Activated T-cell treated with anti-CD3 and anti-CD28 coated beads, Interleukin-2, amount 50 U/mL, for 72 hours (primary cell): ENCODE results near the gene ACTL8. TPM values are rescaled to one million over a fixed set of nuclear protein-coding genes. Genes with fewer than 3 reads are reported as not detected.

Experiments
- ATAC-seq, 2 donors: fragments of 150-1000 bp; cut with Tn5 transposase; replicated peaks in 1 of 2; 2 replicates each; pipeline ENCODE4 v1.10.0; 2021; ENCODE audit warnings: moderate library complexity in 2 of 2, mild to moderate bottlenecking in 1 of 2
- DNase-seq, 2 donors: peaks; one replicate each; pipeline ENCODE4 v3.0.0; 2021 to 2022; ENCODE audit warnings: mixed read lengths in 1 of 2
- H3K27ac Mint-ChIP-seq: one replicate; pipeline ENCODE4 v1.8.0; 2022; ENCODE audit warnings: mild to moderate bottlenecking, moderate library complexity, mixed read lengths
- H3K27me3 Mint-ChIP-seq: one replicate; pipeline ENCODE4 v1.8.0; 2022; ENCODE audit warnings: low read depth, mixed read lengths
- H3K36me3 Mint-ChIP-seq, 2 donors: one replicate each; pipeline ENCODE4 v1.8.0; 2022; ENCODE audit warnings: mixed read lengths in 2 of 2, mild to moderate bottlenecking in 1 of 2; ENCODE audit not compliant: insufficient read depth in 2 of 2
- H3K4me1 Mint-ChIP-seq: one replicate; pipeline ENCODE4 v1.8.0; 2022; ENCODE audit warnings: low read depth, mixed read lengths
- H3K4me3 Mint-ChIP-seq, 2 donors: one replicate each; pipeline ENCODE4 v1.8.0; 2022; ENCODE audit warnings: mild to moderate bottlenecking in 2 of 2, mixed read lengths in 2 of 2, moderate library complexity in 2 of 2
- H3K9me3 Mint-ChIP-seq, 2 donors: one replicate each; pipeline ENCODE4 v1.8.0; 2022; ENCODE audit warnings: mixed read lengths in 2 of 2
- total RNA-seq, 2 donors: library from RNA; stranded (reverse); gene quantifications; one replicate each; pipeline ENCODE4 v1.2.3, GENCODE V29; 2022

The ACTL8 gene
- total RNA-seq, 2 donors from 2014 or later: not detected

DNA sequence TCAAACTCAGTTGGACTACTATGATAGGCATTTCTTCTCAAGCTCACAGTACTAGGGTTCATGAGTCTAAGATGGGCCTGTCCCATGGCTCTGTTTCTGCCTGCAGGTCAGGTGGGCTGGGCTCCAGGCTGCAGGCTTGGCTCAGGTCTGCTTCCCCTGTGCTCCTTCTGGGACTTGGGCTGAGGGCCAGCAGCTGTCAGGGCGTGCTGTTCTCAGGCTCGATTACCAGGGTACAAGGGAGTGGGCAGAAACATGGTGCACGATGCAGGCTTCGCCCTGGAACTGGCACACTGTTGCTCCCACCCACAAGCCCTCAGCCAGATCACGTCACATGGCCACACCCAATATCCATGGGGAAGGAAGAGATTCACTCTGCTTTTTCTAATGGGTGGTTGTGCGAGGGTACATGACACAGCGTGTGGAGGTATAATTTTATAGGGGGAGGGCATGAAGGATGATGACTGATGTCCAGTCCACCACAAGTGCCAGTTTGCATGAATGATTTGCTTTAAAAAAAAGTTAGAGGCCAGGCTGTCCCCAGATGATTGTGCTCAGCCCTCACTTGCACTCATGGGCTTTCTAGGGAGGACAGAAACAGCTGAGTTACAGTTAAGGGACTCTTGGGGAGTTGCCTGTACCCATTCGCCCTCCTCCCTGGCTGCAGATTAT is 118.0 kb downstream of the ACTL8 start:
- no peaks in the 10 kb centered on the region for H3K27me3 Mint-ChIP-seq
- no peak for ATAC-seq

DNA sequence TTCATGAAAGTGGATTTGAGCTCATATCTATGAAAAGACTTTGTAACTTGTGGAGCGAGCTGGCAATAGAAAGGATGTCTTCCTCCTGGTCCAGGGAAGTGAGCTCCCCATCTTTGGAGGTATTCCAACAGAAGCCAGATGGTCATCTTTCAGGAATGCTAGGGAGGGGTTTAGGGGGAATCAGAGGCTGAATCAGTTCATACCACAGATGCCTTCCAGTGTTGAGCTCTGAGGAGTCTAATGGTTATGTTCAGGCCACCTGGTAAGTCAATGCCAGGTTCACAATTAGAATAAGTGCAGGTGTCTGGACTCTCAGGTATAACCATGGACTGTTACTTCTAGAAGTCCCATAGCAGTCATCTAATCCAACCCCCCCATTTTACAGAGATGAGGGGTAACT is 119.1 kb downstream of the ACTL8 start:
- no peaks in the 10 kb centered on the region for H3K9me3 Mint-ChIP-seq
- no peaks in the 10 kb centered on the region for H3K36me3 Mint-ChIP-seq
- no peak overlapping the region for H3K27ac Mint-ChIP-seq
- no peaks in the 10 kb centered on the region for H3K27me3 Mint-ChIP-seq
- no peak overlapping the region for H3K4me3 Mint-ChIP-seq
- no peaks in the 10 kb centered on the region for H3K4me1 Mint-ChIP-seq
- no peak for ATAC-seq
- DNase-seq: no peak

More for the DNA sequence above, 118.0 kb downstream of the ACTL8 start:
- Mint-ChIP-seq H3K27ac (no peak overlapping the region), H3K4me1 (no peaks in the 10 kb centered on the region), H3K9me3 (no peaks in the 10 kb centered on the region), H3K4me3 (no peak overlapping the region), H3K36me3 (no peaks in the 10 kb centered on the region)
- no peak for DNase-seq

DNA sequence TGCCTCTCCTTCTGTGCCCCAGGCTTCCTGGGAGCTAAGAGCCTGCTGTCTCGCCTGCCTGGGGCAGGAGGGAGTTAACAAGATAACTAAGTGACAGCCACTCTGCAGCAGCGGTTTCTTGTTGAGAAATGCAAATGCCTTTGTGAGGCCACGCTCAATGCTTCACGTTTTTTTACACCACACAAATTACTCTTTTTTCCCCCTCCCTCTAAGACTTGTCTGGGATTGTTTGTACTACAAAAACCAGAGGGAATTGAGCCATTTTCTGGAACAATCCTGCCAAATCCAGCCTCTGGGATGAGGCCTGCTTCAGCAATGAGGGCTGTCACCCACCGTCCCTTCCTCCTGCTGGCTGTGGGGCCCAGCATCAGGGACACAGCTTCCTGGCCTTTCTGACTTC is 119.6 kb downstream of the ACTL8 start:
- Mint-ChIP-seq H3K36me3 (no peaks in the 10 kb centered on the region), H3K27ac (no peak overlapping the region), H3K9me3 (no peaks in the 10 kb centered on the region), H3K4me3 (no peak overlapping the region), H3K27me3 (no peaks in the 10 kb centered on the region), H3K4me1 (no peaks in the 10 kb centered on the region)
- DNase-seq: no peak
- no peak for ATAC-seq

DNA sequence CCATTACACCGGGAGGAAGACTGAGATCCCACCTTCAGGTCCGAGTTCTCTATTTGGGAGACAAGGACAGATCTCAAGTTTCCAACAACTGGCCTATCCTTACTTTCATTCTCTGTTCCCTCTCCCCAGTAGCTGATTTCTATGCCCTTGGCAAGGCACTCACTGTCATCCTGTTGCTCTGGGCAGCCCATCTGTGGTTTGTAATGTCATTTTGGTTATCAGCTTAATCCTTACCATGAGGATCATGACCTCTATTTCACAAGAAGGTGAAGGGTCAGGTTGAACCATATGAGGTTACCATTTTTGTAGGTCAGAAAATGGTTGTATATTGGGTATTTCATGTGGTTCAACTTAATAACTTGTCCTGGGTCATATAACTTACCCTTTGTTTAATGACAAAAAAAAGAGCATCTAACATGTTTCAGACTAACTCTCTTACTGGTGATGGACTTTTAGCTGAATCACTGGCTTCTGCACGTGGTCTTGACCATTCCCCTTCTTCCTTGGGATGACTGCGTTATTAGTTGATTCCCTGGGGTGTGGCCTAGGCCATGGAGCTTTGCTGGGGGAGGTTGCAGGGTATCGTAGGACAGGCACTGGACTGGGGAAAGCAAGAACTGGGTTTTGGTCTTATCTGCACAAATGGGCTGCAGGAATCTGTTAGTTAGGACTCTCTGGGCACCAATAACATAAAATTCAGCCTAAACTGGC is 120.2 kb downstream of the ACTL8 start:
- Mint-ChIP-seq H3K4me3 (no peak overlapping the region), H3K36me3 (no peaks in the 10 kb centered on the region), H3K9me3 (no peaks in the 10 kb centered on the region), H3K4me1 (no peaks in the 10 kb centered on the region), H3K27ac (no peak overlapping the region), H3K27me3 (no peaks in the 10 kb centered on the region)
- no peak for ATAC-seq
- DNase-seq: no peak

DNA sequence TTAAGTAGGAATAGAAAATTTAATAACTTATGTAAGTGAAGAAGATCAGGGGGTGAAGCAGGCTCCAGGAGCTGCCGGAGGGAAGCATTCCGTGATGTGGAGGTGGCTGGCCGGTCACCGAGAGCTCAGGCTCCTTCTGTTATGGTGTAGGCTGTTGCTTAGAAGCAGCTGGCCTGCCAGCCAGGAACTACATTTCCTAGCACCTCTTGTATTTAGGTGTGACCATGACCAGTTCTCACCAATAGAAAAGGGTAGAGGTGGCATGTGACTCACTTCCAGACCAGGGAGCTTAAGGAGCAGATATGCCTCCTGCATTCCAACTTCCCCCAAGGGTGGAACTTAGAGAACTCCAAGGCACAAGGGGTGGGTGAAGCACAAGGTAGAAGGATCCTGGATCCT is 120.7 kb downstream of the ACTL8 start:
- H3K27ac Mint-ChIP-seq: no peak overlapping the region

More for the DNA sequence above, 120.7 kb downstream of the ACTL8 start:
- Mint-ChIP-seq H3K27me3 (no peaks in the 10 kb centered on the region), H3K9me3 (no peaks in the 10 kb centered on the region), H3K36me3 (no peaks in the 10 kb centered on the region), H3K4me3 (no peak overlapping the region), H3K4me1 (no peaks in the 10 kb centered on the region)
- no peak for ATAC-seq
- no peak for DNase-seq

Other genes with a start within 250 kb of the ACTL8 start
- gene ARHGEF10L, start 215.6 kb upstream of the ACTL8 start, total RNA-seq: not detected